ENCODE results near the gene TBL1X. TPM values are rescaled to one million over a fixed set of nuclear protein-coding genes. Genes with fewer than 3 reads are reported as not detected.

The TBL1X gene
- 13.0 to 18.7 TPM (median 17.1 TPM) in 5 replicates for total RNA-seq (2022; extraction: Qiagen RNA extraction)

DNA sequence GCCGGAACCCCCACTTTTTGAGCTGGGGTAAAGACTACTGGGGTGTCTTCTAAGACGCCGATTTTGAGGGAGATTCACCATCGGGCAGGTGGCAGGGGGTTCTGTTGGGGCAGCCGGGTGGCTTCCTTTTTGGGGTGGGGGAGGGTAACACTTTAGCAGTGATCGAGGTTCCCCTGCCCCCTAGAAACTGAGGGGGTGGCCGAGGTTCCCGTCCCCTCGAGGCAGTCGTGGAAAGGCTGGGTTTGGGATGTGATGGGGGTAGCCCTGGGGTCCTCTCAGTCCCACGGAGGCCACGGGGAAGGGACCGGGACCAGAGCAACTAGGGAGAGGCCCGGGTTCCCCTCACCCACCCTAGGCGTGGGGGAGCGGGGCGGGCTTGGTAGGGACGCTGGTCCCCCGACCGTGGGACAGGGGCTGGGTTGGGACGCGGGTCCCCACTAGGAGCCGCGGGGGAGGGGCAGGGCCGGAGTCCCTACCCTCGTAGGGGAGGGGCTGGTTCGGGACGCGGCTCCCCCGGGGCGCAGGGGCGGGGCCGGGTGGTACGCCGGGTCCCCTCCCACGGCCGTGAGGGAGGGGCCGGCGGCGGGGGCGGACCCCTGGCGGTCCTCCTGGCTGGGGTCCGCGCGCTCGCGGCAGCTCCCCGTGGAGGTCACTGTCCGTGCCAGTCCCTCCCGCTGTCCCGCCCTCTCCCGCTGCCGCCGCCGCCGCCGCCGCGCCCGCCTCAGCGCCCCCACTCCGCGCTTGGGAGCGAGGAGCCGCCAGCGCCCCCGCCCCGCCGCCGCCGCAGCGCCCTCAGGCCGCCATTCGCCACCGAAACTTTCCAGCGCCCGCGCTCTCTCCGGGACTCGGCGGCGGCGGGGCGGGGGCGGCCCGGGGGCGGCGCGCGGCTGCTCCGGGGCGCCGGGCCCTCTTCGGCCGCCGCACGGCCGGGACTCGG lies at the start of gene TBL1X:
TBL1X (plus strand) TSS at position 624 of the 937 bp plus-strand sequence. CDS start 188,529 bp downstream, outside the sequence.

DNA sequence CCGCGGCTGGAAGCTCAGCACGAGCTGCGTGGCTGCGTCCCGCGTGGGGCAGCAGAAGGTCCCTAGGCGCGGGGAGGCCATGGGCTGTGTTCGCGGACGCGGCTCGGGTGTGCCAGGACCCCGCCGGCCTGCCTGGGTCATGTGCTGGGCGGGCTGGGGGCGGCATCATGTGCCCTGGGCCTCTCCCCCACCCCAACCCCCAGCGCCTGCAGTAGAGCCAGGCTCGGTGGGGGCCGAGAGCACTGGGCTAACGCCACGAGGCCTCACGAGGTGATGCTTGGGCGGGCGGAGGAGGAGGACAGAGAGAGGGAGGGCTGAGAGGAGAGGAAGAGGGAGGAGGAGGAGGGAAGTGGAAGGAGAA lies 300.9 kb downstream of the TBL1X start, which contains the start of gene GPR143:
GPR143 (minus strand) TSS at position 111 of the 361 bp plus-strand sequence; CDS start at position 81, 30 bp downstream.

DNA sequence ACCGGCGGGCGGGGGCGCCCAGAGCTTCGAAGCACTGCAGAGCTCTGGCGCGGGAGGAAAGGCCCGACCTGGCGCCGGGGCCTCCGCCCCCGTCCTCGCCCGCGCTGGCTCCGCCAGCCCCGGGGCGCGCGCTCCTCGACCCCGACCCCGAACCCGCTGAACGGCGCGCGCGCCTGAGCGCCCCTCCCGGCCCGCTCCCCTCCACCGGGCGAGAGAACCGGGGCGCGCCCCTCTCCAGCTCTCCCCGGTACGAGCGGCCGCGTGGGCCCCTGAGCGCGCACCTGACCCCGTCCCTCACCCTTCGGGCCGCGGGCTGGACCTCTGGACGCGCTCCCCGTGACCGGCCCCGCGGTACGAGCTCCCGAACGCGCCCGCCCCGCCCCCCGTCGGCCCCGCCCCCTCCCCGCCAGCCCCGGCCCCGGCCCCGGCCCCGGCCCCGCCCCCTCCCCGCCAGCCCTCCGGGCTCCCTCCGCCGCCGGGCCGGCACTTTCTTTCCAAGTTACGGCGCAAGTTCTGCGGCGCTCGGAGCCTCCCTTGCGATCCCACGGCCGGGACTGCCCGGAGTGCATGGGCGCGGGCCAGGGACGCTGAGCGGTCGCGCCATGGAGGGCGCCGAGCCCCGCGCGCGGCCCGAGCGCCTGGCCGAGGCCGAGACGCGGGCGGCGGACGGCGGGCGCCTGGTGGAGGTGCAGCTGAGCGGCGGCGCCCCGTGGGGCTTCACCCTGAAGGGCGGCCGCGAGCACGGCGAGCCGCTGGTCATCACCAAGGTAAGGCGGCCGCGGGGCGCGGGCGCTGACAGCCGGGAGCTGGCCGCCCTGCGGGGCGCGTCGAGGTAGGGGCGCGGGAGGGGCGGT lies 321.3 kb downstream of the TBL1X start, which contains the start of gene SHROOM2:
SHROOM2 (plus strand) TSS at position 486 of the 854 bp plus-strand sequence; CDS start at position 603, 117 bp downstream.

